K562 (cell line): ENCODE results near the gene CD68. TPM values are rescaled to one million over a fixed set of nuclear protein-coding genes. Genes with fewer than 3 reads are reported as not detected.
A peak's percentile ranks its signal among the peaks of the same experiment; 100 is the strongest.

Source experiments
- AFF4 ChIP-seq: sonication (generic); formaldehyde crosslinking; IDR thresholded peaks from 2 replicates; pipeline ENCODE4 v1.8.0; 2023; ENCODE audit warnings: mild to moderate bottlenecking, missing genetic modification reagents
- BRD4 ChIP-seq: fragments of 200-600 bp; sonication (generic); IDR thresholded peaks from 2 replicates; pipeline ENCODE4 v1.6.1; 2017; ENCODE audit warnings: inconsistent platforms
- CBFA2T3 ChIP-seq: fragments of 450-650 bp; IDR thresholded peaks from 2 replicates; pipeline ENCODE4 v1.6.1; 2017
- CTCF ChIP-seq, 3 experiments: IDR thresholded peaks in 2 of 3; conservative IDR thresholded peaks in 1 of 3; 2 replicates each; pipeline ENCODE4 v1.5.1; 2011 to 2012; ENCODE audit warnings: low read length in 3 of 3, mild to moderate bottlenecking in 3 of 3, control low read depth in 2 of 3, improper control_type of control experiment in 1 of 3, inconsistent platforms in 1 of 3, low read depth in 1 of 3, mixed read lengths in 1 of 3, moderate library complexity in 1 of 3; ENCODE audit not compliant: insufficient read depth in 2 of 3
- ELF4 ChIP-seq: fragments of 450-650 bp; formaldehyde crosslinking; IDR thresholded peaks from 2 replicates; pipeline ENCODE4 v1.4.0; 2022; ENCODE audit warnings: missing genetic modification characterization
- ETS1 ChIP-seq: conservative IDR thresholded peaks from 2 replicates; pipeline ENCODE4 v1.6.1; 2011; ENCODE audit warnings: low read depth, mild to moderate bottlenecking, low read length; ENCODE audit not compliant: control insufficient read depth
- FOXK2 ChIP-seq, 2 experiments: fragments of 450-650 bp; IDR thresholded peaks in 1 of 2; conservative IDR thresholded peaks in 1 of 2; 2 replicates each; pipeline ENCODE4 v1.6.1; 2016; ENCODE audit warnings: low read depth in 2 of 2, mild to moderate bottlenecking in 1 of 2
- HIVEP1 ChIP-seq: fragments of 250-450 bp; sonication (Bioruptor Pico); IDR thresholded peaks from 2 replicates; pipeline ENCODE4 v1.4.0; 2020; ENCODE audit warnings: mild to moderate bottlenecking
- HMG20A ChIP-seq: fragments of 450-650 bp; formaldehyde crosslinking; conservative IDR thresholded peaks from 2 replicates; pipeline ENCODE4 v1.4.0; 2020; ENCODE audit warnings: mild to moderate bottlenecking, mixed read lengths
- IRF1 ChIP-seq: sonication (generic); formaldehyde crosslinking; IDR thresholded peaks from 2 replicates; pipeline ENCODE4 v1.8.0; 2022; ENCODE audit warnings: missing genetic modification reagents, mild to moderate bottlenecking, borderline replicate concordance
- KLF6 ChIP-seq: fragments of 250-450 bp; sonication (Bioruptor Pico); IDR thresholded peaks from 2 replicates; pipeline ENCODE4 v1.4.0; 2020; ENCODE audit warnings: mild to moderate bottlenecking, moderate library complexity, borderline replicate concordance
- MEF2D ChIP-seq: conservative IDR thresholded peaks from 2 replicates; pipeline ENCODE4 v1.6.1; 2016; ENCODE audit warnings: low read depth, missing genetic modification characterization, missing compliant biosample characterization
- POLR2AphosphoS5 ChIP-seq: IDR thresholded peaks from 2 replicates; pipeline ENCODE4 v1.6.1; 2011; ENCODE audit warnings: mild to moderate bottlenecking, low read depth, low read length, moderate library complexity; ENCODE audit not compliant: control insufficient read depth, insufficient read depth
- TEAD4 ChIP-seq, 2 experiments: sonication (generic) in 1 of 2; formaldehyde crosslinking in 1 of 2; IDR thresholded peaks; 2 replicates each; pipeline versions ENCODE4 v1.6.1 to v1.8.0; 2012 to 2022; ENCODE audit warnings: borderline replicate concordance in 1 of 2, inconsistent platforms in 1 of 2, low read length in 1 of 2, mild to moderate bottlenecking in 1 of 2, missing genetic modification reagents in 1 of 2
- ZFPM2 ChIP-seq: fragments of 250-450 bp; sonication (Bioruptor Pico); IDR thresholded peaks from 2 replicates; pipeline ENCODE4 v1.5.1; 2022; ENCODE audit warnings: mild to moderate bottlenecking
- ZNF224 ChIP-seq: sonication (generic); formaldehyde crosslinking; IDR thresholded peaks from 2 replicates; pipeline ENCODE4 v1.8.0; 2022; ENCODE audit warnings: mild to moderate bottlenecking, missing genetic modification reagents
- ZNF24 ChIP-seq: fragments of 450-650 bp; IDR thresholded peaks from 2 replicates; pipeline ENCODE4 v1.6.1; 2016
- ZNF655 ChIP-seq: fragments of 250-450 bp; sonication (Bioruptor Pico); IDR thresholded peaks from 2 replicates; pipeline ENCODE4 v1.5.0; 2021
- polyA plus RNA-seq, 8 experiments: library from polyadenylated mRNA; depleted of rRNA in 4 of 8; stranded (reverse) in 5 of 8; unstranded in 3 of 8; fragments of >200 nt; fragmentation: Nextera tagmentation in 2 of 8; fragmentation: Illumina TruSeq in 1 of 8; extraction: Ambion mirVana in 2 of 8; extraction: Trizol in 1 of 8; gene quantifications; 2 replicates each; pipeline versions ENCODE4 v1.2.1 to v1.2.3, GENCODE V29; 2011 to 2014; ENCODE audit warnings: inconsistent platforms in 1 of 8, missing spikeins in 1 of 8
- total RNA-seq, 7 experiments: library from RNA; depleted of rRNA in 6 of 7; stranded (reverse); fragments of >200 nt in 6 of 7; fragmentation: Illumina TruSeq in 2 of 7; extraction: Trizol in 2 of 7; gene quantifications; 2 replicates each; pipeline versions ENCODE4 v1.2.1 to v1.2.3, GENCODE V29; 2011 to 2021; ENCODE audit warnings: low replicate concordance in 1 of 7

Gene CD68
- total and polyA plus RNA-seq, 9 of the 15 experiments (the other 6 are each of a cell fraction or from before 2014, with no cell fraction given): 28.2 to 89.8 (median 37.7) TPM

- TF ChIP-seq AFF4 (CRISPR knock-in tag) (no peak), HIVEP1 (CRISPR knock-in tag) (no peak), ETS1 (0 out of 2 replicates have a peak, but pooled peaks have one; percentile 20), TEAD4 (IDR thresholded peaks at IDR 0.05; ENCODE audit: low read length) (peak; percentile 84), TEAD4 (CRISPR knock-in tag; IDR thresholded peaks at IDR 0.05; ENCODE audit: borderline replicate concordance) (no peak), CBFA2T3 (peak; percentile 68), CTCF (IDR thresholded peaks at IDR 0.05 in 2 of 3, conservative IDR thresholded peaks at IDR 0.05 in 1 of 3; ENCODE audit: insufficient read depth in 2 of 3, low read depth in 1 of 3, low read length in 3 of 3) (no peak), POLR2AphosphoS5 (peak; percentile 24; the same call in 1 of the 2 replicates), HMG20A (CRISPR knock-in tag) (no peak), KLF6 (CRISPR knock-in tag) (no peak), ZNF24 (no peak), ZNF224 (CRISPR knock-in tag) (no peak), BRD4 (no peak), ZFPM2 (CRISPR knock-in tag) (no peak), FOXK2 (conservative IDR thresholded peaks at IDR 0.05 in 1 of 2, IDR thresholded peaks at IDR 0.05 in 1 of 2; ENCODE audit: low read depth in 2 of 2) (no peak), ELF4 (CRISPR knock-in tag) (no peak), IRF1 (CRISPR knock-in tag) (no peak), MEF2D (tag) (no peak), ZNF655 (CRISPR knock-in tag) (no peak)
Observed at GRCh38 chr17:7627250-7628121, 48.0 kb downstream of the CD68 start, which contains the start of gene SAT2 (continued).
